Measurements from ENCODE around the gene PFN1.

- no peak for TF ChIP-seq CTCF (IDR thresholded peaks at IDR 0.05; ENCODE audit: poor library complexity)
- TF ChIP-seq EZH2 (IDR thresholded peaks at IDR 0.05; ENCODE audit: borderline replicate concordance) = no peak
- TF ChIP-seq EZH2phosphoT487 (IDR thresholded peaks at IDR 0.05; ENCODE audit: low read depth, severe bottlenecking, unreplicated experiment) = no peak
Observed at GRCh38 chr17:4939796-4940554, 8.4 kb downstream of the PFN1 start, which contains the start of the genes RNF167 and SLC25A11.
